Fibroblast of skin of right biceps (primary cell): ENCODE measurements around the gene DISP3.

Experiments
- DNase-seq: peaks from one replicate; pipeline ENCODE4 v3.0.0-alpha.2; 2013

The DISP3 gene

GRCh38 chr1:11462224-11462923 is 16.6 kb upstream of the DISP3 start:
- DNase-seq, result no peak

DNA sequence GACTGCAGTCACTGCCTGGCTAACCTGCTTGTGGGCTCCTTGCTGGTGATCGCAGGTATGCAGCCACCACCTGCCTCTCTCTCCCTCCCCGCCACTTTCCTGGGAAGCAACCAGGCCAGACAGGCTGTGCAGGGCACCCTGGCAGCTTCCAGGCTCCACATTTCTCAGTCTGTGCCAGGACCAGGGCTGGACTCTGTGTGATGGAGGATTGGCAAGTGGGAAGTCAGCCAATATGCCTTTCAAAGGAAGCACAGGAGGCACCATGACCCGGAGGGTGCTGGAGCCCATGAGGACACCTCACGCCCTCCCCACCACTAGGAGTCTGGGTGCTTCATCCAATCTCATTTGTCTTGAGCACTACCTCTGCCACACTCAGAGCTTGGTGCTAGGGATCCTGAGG is 15.8 kb upstream of the DISP3 start:
- no peak for DNase-seq

DNA sequence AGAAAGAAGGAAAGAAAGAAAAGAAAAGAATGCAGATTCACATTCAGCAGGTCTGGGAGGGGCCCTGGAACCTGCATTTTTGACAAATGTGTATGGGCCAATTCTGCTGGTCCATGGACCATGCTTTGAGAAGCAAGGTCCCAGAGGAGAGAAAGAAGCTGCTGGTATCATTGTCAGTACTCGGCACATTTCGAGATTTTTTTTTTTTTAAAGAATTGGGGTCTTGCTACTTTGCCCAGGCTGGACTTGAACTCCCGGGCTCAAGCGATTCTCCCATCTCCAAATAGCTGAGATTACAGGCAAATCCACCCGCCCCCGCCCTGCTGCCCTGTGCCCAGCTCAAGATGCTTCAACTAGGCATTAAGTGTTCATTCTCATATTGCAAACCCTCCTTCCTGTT is 13.6 kb upstream of the DISP3 start:
- no peak for DNase-seq

GRCh38 chr1:11466416-11466815 is 12.5 kb upstream of the DISP3 start:
- DNase-seq, result no peak

GRCh38 chr1:11468878-11469277 is 10.1 kb upstream of the DISP3 start:
- no peak for DNase-seq

- no peak for DNase-seq
These were observed 8.0 kb upstream of the DISP3 start for GRCh38 chr1:11470912-11471311.

DNA sequence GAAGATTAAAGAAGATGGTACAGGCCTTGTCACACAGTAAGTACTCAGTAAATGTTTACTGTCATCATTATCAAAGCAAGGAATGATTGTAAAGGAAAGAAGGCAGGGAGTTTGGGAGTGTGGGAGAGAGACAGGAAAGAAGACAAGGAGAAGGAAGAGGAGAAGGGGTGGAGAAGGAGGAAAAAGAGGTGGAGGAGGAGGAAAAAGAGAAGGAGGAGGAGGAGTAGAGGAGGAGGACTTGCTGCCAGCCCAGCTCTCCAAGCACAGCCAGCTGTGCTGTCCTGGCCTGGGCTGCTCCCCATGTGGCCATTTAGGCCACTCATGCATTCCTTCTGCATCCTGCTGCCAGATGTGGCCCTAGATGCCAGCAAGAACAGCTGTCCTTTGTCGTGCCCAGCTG is 7.5 kb upstream of the DISP3 start:
- no peak for DNase-seq

- no peak for DNase-seq
These were observed 6.7 kb upstream of the DISP3 start for GRCh38 chr1:11472284-11472683.

GRCh38 chr1:11472741-11473140 is 6.2 kb upstream of the DISP3 start:
- DNase-seq, result no peak

DNA sequence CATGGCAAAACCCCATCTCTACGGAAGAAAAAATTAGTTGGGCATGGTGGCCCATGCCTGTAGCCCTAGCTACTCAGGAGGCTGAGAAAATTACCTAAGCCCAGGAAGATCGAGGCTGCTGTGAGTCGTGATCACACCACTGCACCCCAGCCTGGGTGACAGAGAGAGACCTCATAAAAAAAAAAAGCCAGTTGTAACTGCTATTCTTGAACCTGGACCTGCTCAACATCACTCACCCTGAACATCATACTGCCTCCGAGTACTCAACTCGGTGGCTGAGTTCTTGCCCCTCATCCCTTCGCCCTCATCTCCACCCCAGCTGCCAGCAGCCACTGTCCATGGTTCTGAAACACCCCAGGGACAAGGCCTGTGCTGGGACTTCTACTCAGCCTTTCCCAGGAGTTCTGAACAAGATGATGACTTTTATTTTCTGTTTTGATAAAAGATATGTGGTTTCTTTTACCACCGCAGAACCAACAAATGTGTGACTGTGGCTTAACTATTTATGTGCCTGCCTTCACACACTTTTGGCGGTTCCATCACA is 5.4 kb upstream of the DISP3 start:
- DNase-seq, result peak; percentile 25

GRCh38 chr1:11474826-11475225 is 4.1 kb upstream of the DISP3 start:
- DNase-seq, result no peak

- no peak for DNase-seq
These were observed 3.2 kb upstream of the DISP3 start for GRCh38 chr1:11475748-11476147.

- no peak for DNase-seq
These were observed 522 bp downstream of the DISP3 start for GRCh38 chr1:11479375-11479979.

DNA sequence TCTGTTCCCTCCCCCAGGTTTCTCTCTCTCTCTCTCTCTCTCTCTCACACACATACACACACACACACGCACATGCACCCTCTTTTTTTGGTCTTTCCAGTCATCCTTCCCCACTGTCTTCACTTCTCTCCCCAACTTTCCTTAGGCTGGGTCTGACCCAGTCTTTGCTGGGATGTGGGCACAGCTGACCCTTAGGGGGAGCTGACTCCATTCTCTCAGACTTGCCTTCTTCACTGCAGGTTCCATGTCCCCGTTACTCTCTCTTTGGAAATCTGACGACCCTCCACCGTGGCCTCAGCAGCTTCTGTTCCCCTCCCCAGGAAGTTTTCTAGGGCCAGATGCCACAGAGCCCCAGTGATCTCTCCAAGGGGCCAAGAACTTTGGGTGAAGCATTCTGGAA is 2.1 kb downstream of the DISP3 start:
- DNase-seq, result no peak

- DNase-seq, result no peak
These were observed 3.2 kb downstream of the DISP3 start for GRCh38 chr1:11482198-11482597.

DNA sequence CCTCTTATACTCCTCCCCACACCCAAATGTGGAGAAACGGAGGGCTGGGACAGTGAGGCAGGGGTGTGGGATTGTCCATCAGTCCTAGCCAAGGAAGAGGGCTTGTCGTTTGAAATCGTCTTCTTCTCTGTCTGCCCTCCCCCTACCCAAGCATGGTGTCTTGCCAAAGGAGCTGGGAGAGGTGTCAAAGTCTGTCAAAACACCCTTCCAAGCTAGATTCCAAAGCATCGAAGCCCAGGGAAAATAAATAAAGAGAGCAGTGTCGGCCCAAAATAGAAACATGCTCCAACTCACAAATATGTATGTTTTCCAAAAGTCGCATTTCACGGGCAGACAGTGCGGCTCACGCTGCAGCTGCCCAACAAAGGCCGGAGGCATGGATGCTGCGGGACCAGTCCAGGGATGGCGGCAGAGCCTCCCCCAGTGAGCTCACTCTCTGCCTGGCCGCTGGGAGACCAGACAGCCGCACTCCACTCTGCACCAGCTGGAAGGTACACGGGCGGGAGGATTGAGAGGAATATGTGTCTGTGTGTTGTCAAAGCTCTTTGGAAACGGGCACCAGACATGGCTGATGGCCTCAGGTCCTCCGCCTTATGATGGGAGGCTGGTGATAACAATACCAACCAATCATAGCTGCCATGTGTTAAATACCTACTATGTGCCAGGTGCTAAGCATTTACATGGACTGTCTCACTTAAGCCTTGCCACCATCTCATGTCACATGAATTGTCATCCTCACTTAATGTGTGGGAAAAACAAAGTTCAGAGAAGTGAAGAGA is 3.9 kb downstream of the DISP3 start:
- no peak for DNase-seq

- no peak for DNase-seq
These were observed 4.8 kb downstream of the DISP3 start for GRCh38 chr1:11483581-11484320.

DNA sequence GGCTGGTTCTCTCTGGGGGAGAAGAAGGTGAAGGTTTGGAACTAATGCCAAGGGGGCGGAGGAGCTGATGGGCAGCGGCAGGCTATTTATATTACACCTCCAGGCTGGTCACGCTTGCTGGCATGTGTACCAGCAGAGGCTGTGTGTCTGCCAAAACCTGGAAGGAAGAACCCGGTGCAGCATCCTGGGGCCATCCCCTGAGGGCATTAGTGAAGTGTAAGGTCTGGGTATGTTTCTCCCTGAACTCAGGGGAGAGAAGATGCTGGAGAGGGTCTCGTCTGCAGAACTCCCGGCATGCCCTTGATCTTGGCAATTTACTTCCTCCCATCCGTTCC is 5.3 kb downstream of the DISP3 start:
- DNase-seq, result no peak

- DNase-seq, result no peak
These were observed 6.2 kb downstream of the DISP3 start for GRCh38 chr1:11485191-11485590.

DNA sequence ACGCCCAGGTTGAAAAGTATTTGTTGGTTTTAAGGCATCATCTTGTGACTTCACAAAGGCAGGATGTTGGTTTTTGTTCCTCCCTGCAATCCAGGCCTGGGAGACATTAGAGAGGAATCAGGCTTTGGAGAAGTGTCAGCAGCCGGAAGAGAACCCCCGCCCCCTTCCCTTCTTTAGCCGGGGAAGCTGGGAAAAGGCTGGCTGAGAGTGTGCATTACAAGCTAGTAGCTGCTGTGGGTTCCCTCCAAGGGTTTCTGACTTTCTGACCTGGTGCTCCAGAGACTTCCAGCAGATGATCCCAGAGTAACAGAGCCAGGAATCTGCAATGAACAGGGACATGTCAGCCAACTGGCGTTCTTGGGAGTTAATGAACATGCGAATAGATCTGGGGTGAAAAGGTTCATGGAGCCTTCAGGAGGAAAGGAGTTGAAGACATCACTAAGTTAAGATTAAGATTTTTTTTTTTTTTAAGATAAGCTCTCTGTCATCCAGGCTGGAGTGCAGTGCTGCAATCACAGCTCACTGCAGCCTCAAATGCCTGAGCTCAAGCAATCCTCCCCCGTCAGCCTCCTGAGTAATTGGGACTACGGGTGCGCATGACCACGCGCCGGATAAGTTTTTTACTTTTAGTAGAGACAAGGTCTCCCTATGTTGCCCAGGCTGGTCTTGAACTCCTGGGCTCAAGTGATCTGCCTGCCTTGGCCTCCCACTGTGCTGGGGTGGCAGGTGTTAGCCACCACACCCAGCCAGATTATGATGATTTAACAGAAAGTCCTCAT is 7.5 kb downstream of the DISP3 start:
- DNase-seq, result no peak

GRCh38 chr1:11487196-11487751 is 8.3 kb downstream of the DISP3 start:
- DNase-seq, result no peak

- DNase-seq, result no peak
These were observed 9.3 kb downstream of the DISP3 start for GRCh38 chr1:11488201-11488770.
